Right lobe of liver (tissue), 4 donors: ENCODE results near the gene R3HCC1L.

Experiments
- POLR2A ChIP-seq: fragments of 450-650 bp; IDR thresholded peaks from one replicate; pipeline ENCODE4 v1.6.1; 2017; ENCODE audit warnings: antibody characterized with exemption, mild to moderate bottlenecking
- TF ChIP-seq, protein P1 (sequence below), 4 donors: fragments of 200-600 bp in 3 of 4; fragments of 450-650 bp in 1 of 4; IDR thresholded peaks; one replicate each; pipeline versions ENCODE4 v1.5.1 to v1.8.0; 2016 to 2022; ENCODE audit warnings: antibody characterized with exemption in 4 of 4, mild to moderate bottlenecking in 2 of 4
- donor health status: DM: no; HTN: no; CAD: no.
- donor health status: DM: no; HTN: no; CAD: no.
- donor health status: DM: no; HTN: yes; CAD: no.

DNA sequence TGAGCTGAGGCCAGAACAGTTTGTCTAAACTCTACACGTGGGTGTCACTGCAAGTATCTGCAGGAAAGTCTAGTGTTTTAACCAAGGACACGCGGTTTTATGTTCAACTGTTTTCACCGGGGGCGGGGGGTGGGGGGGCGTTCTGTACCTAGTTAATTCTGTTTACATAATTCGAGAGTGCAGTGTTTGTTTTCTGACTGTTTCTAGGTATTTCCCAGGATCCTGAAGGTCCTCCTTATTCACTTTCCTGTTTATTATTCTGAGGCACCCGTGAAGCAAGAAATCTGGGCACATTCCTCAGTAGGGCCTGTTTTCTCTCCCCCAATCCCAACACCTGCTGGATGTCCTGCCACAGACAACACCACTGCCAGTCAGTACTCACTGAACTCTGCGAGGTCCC lies 125.9 kb downstream of the R3HCC1L start:
- TF ChIP-seq, protein P1, sequence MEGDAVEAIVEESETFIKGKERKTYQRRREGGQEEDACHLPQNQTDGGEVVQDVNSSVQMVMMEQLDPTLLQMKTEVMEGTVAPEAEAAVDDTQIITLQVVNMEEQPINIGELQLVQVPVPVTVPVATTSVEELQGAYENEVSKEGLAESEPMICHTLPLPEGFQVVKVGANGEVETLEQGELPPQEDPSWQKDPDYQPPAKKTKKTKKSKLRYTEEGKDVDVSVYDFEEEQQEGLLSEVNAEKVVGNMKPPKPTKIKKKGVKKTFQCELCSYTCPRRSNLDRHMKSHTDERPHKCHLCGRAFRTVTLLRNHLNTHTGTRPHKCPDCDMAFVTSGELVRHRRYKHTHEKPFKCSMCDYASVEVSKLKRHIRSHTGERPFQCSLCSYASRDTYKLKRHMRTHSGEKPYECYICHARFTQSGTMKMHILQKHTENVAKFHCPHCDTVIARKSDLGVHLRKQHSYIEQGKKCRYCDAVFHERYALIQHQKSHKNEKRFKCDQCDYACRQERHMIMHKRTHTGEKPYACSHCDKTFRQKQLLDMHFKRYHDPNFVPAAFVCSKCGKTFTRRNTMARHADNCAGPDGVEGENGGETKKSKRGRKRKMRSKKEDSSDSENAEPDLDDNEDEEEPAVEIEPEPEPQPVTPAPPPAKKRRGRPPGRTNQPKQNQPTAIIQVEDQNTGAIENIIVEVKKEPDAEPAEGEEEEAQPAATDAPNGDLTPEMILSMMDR (IDR thresholded peaks at IDR 0.05): no peak
- TF ChIP-seq POLR2A: no peak
